Transverse colon (tissue), 3 donors: ENCODE data around the gene MCF2L2.

Source experiments
- POLR2A ChIP-seq: fragments of 450-650 bp; IDR thresholded peaks from one replicate; pipeline ENCODE4 v1.6.1; 2016; ENCODE audit warnings: antibody characterized with exemption, mild to moderate bottlenecking, moderate library complexity
- TF ChIP-seq, protein P1 (sequence below), 5 experiments: fragments of 200-600 bp in 3 of 5; fragments of 450-650 bp in 2 of 5; sonication (generic) in 3 of 5; IDR thresholded peaks; 1 replicate in 2 of 5; 2 replicates in 3 of 5; pipeline ENCODE4 v1.5.1; 2016 to 2017; ENCODE audit warnings: antibody characterized with exemption in 5 of 5, inconsistent platforms in 3 of 5, mild to moderate bottlenecking in 2 of 5, moderate library complexity in 1 of 5

DNA sequence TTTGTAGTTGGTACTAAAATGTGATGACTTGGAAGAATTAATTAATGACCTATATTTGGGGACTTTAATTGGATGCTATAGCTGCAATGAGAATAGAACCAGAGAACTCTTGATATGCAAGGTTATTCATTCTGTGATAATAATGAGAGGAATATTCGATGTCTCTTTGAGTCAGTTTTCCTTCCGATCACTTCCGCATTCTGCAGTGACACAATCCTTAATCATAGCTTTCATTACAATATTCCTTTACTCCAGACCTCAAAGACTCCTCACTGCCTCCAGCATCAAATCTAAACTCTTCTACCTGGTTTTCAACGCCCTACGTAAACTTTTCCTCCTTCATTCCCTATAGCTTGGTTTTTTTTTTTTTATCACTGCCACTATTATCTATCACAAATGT lies 153.8 kb downstream of the MCF2L2 start:
- TF ChIP-seq, protein P1, sequence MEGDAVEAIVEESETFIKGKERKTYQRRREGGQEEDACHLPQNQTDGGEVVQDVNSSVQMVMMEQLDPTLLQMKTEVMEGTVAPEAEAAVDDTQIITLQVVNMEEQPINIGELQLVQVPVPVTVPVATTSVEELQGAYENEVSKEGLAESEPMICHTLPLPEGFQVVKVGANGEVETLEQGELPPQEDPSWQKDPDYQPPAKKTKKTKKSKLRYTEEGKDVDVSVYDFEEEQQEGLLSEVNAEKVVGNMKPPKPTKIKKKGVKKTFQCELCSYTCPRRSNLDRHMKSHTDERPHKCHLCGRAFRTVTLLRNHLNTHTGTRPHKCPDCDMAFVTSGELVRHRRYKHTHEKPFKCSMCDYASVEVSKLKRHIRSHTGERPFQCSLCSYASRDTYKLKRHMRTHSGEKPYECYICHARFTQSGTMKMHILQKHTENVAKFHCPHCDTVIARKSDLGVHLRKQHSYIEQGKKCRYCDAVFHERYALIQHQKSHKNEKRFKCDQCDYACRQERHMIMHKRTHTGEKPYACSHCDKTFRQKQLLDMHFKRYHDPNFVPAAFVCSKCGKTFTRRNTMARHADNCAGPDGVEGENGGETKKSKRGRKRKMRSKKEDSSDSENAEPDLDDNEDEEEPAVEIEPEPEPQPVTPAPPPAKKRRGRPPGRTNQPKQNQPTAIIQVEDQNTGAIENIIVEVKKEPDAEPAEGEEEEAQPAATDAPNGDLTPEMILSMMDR (IDR thresholded peaks at IDR 0.05) = no peak
- no peak for TF ChIP-seq POLR2A
